Stimulated activated CD8-positive, alpha-beta memory T cell treated with anti-CD3 and anti-CD28 coated beads, Interleukin-2, amount 100 ng/mL, for 1 hour (primary cell): ENCODE data around the gene NRP1.

Source experiments
- DNase-seq, 2 donors: peaks; one replicate each; pipeline ENCODE4 v3.0.0-alpha.2; 2020; ENCODE audit warnings: low read depth in 2 of 2

The NRP1 gene

GRCh38 chr10:33290321-33291052, 44.0 kb downstream of the NRP1 start:
- no peak for DNase-seq

- no peak for DNase-seq
Observed at GRCh38 chr10:33289776-33290175, 44.7 kb downstream of the NRP1 start.

- no peak for DNase-seq
Observed at GRCh38 chr10:33288127-33288526, 46.3 kb downstream of the NRP1 start.

- DNase-seq: no peak
Observed at GRCh38 chr10:33287112-33287511, 47.4 kb downstream of the NRP1 start.

GRCh38 chr10:33286157-33286934, 48.1 kb downstream of the NRP1 start:
- DNase-seq: no peak

- DNase-seq: no peak
Observed at GRCh38 chr10:33284945-33285344, 49.5 kb downstream of the NRP1 start.

- DNase-seq: no peak
Observed at GRCh38 chr10:33279811-33280602, 54.5 kb downstream of the NRP1 start.

GRCh38 chr10:33279276-33279675, 55.2 kb downstream of the NRP1 start:
- DNase-seq: no peak

- no peak for DNase-seq
Observed at GRCh38 chr10:33278198-33278597, 56.3 kb downstream of the NRP1 start.

GRCh38 chr10:33277135-33277536, 57.3 kb downstream of the NRP1 start:
- no peak for DNase-seq

- DNase-seq: no peak
Observed at GRCh38 chr10:33276282-33276923, 58.1 kb downstream of the NRP1 start.

GRCh38 chr10:33274096-33274785, 60.2 kb downstream of the NRP1 start:
- no peak for DNase-seq

GRCh38 chr10:33273295-33274002, 61.0 kb downstream of the NRP1 start:
- DNase-seq: no peak

- no peak for DNase-seq
Observed at GRCh38 chr10:33272635-33273034, 61.8 kb downstream of the NRP1 start.

- no peak for DNase-seq
Observed at GRCh38 chr10:33271969-33272583, 62.4 kb downstream of the NRP1 start.

GRCh38 chr10:33270971-33271370, 63.5 kb downstream of the NRP1 start:
- no peak for DNase-seq

GRCh38 chr10:33267708-33268107, 66.8 kb downstream of the NRP1 start:
- DNase-seq: no peak

- DNase-seq: no peak
Observed at GRCh38 chr10:33265621-33266020, 68.8 kb downstream of the NRP1 start.

- no peak for DNase-seq
Observed at GRCh38 chr10:33263453-33263852, 71.0 kb downstream of the NRP1 start.

GRCh38 chr10:33262871-33263270, 71.6 kb downstream of the NRP1 start:
- DNase-seq: no peak
